Fibroblast of lung (primary cell): ENCODE data around the gene NTN3. TPM values are rescaled to one million over a fixed set of nuclear protein-coding genes. Genes with fewer than 3 reads are reported as not detected.

ENCODE experiments used
- DNase-seq, 2 donors: peaks; one replicate each; pipeline versions ENCODE4 v3.0.0 to v3.0.0-alpha.2; 2010; ENCODE audit warnings: low read depth in 2 of 2
- H2AFZ ChIP-seq: 2 replicates; pipeline ENCODE4 v1.5.1; 2012; ENCODE audit warnings: low read length, control low read depth, inconsistent platforms
- H3K27ac ChIP-seq: 2 replicates; pipeline ENCODE4 v1.5.1; 2011; ENCODE audit warnings: low read length, control low read depth; ENCODE audit not compliant: insufficient read depth
- H3K27me3 ChIP-seq: 2 replicates; pipeline ENCODE4 v1.5.1; 2011; ENCODE audit warnings: mild to moderate bottlenecking, low read length; ENCODE audit not compliant: control insufficient read depth, insufficient read depth
- H3K36me3 ChIP-seq: 2 replicates; pipeline ENCODE4 v1.5.1; 2011; ENCODE audit warnings: low read length; ENCODE audit not compliant: control insufficient read depth, insufficient read depth
- H3K4me1 ChIP-seq: 2 replicates; pipeline ENCODE4 v1.5.1; 2011; ENCODE audit warnings: low read length; ENCODE audit not compliant: control insufficient read depth, insufficient read depth; ENCODE audit errors: extremely low read depth
- H3K4me2 ChIP-seq: 2 replicates; pipeline ENCODE4 v1.5.1; 2011; ENCODE audit warnings: low read length, control low read depth; ENCODE audit not compliant: insufficient read depth; ENCODE audit errors: extremely low read depth
- H3K4me3 ChIP-seq, 4 experiments: fragments of 200-600 bp in 1 of 4; sonication (generic) in 1 of 4; replicated peaks in 1 of 4; 2 replicates each; pipeline ENCODE4 v1.5.1; 2011 to 2016; ENCODE audit warnings: low read length in 4 of 4, low read depth in 3 of 4, mild to moderate bottlenecking in 3 of 4, control low read depth in 2 of 4, inconsistent platforms in 1 of 4, mixed read lengths in 1 of 4; ENCODE audit not compliant: insufficient read depth in 1 of 4; ENCODE audit errors: control extremely low read depth in 1 of 4
- H3K79me2 ChIP-seq: 2 replicates; pipeline ENCODE4 v1.5.1; 2012; ENCODE audit warnings: mild to moderate bottlenecking, low read length, inconsistent platforms; ENCODE audit not compliant: control insufficient read depth, insufficient read depth
- H3K9ac ChIP-seq: 2 replicates; pipeline ENCODE4 v1.5.1; 2011; ENCODE audit warnings: mild to moderate bottlenecking, low read length, control low read depth; ENCODE audit not compliant: insufficient read depth
- H3K9me3 ChIP-seq: 2 replicates; pipeline ENCODE4 v1.5.1; 2012; ENCODE audit warnings: low read depth, low read length; ENCODE audit not compliant: control insufficient read depth, insufficient read depth
- H4K20me1 ChIP-seq: 2 replicates; pipeline ENCODE4 v1.5.1; 2011; ENCODE audit warnings: low read length; ENCODE audit not compliant: control insufficient read depth, insufficient read depth; ENCODE audit errors: extremely low read depth
- EZH2 ChIP-seq: IDR thresholded peaks from 2 replicates; pipeline ENCODE4 v1.5.1; 2012; ENCODE audit warnings: low read length, control low read depth, mild to moderate bottlenecking; ENCODE audit errors: missing control alignments
- polyA plus RNA-seq, 2 donors: library from polyadenylated mRNA; depleted of rRNA in 1 of 2; stranded (reverse) in 1 of 2; unstranded in 1 of 2; fragments of >200 nt; gene quantifications; 2 replicates each; pipeline ENCODE4 v1.2.1, GENCODE V29; 2011 to 2012; ENCODE audit warnings: missing spikeins in 1 of 2
- total RNA-seq: library from RNA; depleted of rRNA; stranded (reverse); fragments of >200 nt; gene quantifications from 2 replicates; pipeline ENCODE4 v1.2.1, GENCODE V29; 2014
- TF ChIP-seq, protein P1 (sequence below), 2 donors: IDR thresholded peaks in 1 of 2; conservative IDR thresholded peaks in 1 of 2; 1 replicate in 1 of 2; 2 replicates in 1 of 2; pipeline ENCODE4 v1.5.1; 2011 to 2012; ENCODE audit warnings: low read length in 2 of 2, control low read depth in 1 of 2, inconsistent platforms in 1 of 2, low read depth in 1 of 2, mild to moderate bottlenecking in 1 of 2

Gene NTN3
- total and polyA plus RNA-seq, 2 donors (not counting 1 experiment from before 2014, with no cell fraction given) = 0.08 to 2.1 TPM

GRCh38 chr16:2490190-2491105 lies 19.4 kb downstream of the NTN3 start:
- no peak overlapping the region for H3K4me2 ChIP-seq
- H3K4me3 ChIP-seq = no peak overlapping the region
- TF ChIP-seq, protein P1, sequence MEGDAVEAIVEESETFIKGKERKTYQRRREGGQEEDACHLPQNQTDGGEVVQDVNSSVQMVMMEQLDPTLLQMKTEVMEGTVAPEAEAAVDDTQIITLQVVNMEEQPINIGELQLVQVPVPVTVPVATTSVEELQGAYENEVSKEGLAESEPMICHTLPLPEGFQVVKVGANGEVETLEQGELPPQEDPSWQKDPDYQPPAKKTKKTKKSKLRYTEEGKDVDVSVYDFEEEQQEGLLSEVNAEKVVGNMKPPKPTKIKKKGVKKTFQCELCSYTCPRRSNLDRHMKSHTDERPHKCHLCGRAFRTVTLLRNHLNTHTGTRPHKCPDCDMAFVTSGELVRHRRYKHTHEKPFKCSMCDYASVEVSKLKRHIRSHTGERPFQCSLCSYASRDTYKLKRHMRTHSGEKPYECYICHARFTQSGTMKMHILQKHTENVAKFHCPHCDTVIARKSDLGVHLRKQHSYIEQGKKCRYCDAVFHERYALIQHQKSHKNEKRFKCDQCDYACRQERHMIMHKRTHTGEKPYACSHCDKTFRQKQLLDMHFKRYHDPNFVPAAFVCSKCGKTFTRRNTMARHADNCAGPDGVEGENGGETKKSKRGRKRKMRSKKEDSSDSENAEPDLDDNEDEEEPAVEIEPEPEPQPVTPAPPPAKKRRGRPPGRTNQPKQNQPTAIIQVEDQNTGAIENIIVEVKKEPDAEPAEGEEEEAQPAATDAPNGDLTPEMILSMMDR (conservative IDR thresholded peaks at IDR 0.05 in 1 of 2, IDR thresholded peaks at IDR 0.05 in 1 of 2; ENCODE audit: low read depth in 1 of 2, low read length in 2 of 2) = no peak
- no peak for TF ChIP-seq EZH2
- no peaks in the 10 kb centered on the region for H3K4me1 ChIP-seq
- H3K27ac ChIP-seq = no peak overlapping the region
- no peak overlapping the region for H3K9ac ChIP-seq
- no peaks in the 10 kb centered on the region for H4K20me1 ChIP-seq
- no peaks in the 10 kb centered on the region for H3K79me2 ChIP-seq
- H3K36me3 ChIP-seq = no peaks in the 10 kb centered on the region
- no peak for DNase-seq
- H2AFZ ChIP-seq = no peak overlapping the region
- H3K9me3 ChIP-seq = no peaks in the 10 kb centered on the region
- no peaks in the 10 kb centered on the region for H3K27me3 ChIP-seq

DNA sequence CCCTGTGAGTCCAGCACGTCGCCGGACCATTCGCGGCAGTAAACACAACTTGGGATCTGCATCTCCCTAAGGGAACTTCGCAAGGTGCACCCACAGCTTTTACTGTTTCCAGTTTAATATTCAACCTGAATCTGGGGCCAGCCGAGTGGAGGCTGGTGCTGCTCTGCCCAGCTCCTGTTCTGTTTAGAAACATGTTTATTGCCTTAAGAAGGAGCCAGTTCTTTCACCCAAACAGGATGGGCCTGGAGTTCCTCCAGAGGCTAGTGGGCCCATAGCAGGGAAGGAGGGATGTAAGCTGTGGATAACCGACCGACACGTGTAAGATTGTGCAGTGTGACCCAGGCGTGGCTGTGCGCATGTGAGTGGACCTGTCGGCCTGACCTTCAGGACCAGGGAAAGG lies 21.2 kb downstream of the NTN3 start:
- H3K9me3 ChIP-seq = no peaks in the 10 kb centered on the region
- no peak overlapping the region for H3K4me2 ChIP-seq
- no peaks in the 10 kb centered on the region for H3K27me3 ChIP-seq
- TF ChIP-seq EZH2 = no peak
- TF ChIP-seq, protein P1 (conservative IDR thresholded peaks at IDR 0.05 in 1 of 2, IDR thresholded peaks at IDR 0.05 in 1 of 2; ENCODE audit: low read depth in 1 of 2, low read length in 2 of 2) = no peak
- peaks cover 8% of the 10 kb centered on the region for H3K36me3 ChIP-seq
- H3K27ac ChIP-seq = no peak overlapping the region
- no peak overlapping the region for H3K9ac ChIP-seq
- peaks cover 3% of the 10 kb centered on the region for H3K4me1 ChIP-seq
- no peak overlapping the region for H2AFZ ChIP-seq
- DNase-seq = no peak
- no peak overlapping the region for H3K4me3 ChIP-seq
- no peaks in the 10 kb centered on the region for H4K20me1 ChIP-seq
- no peaks in the 10 kb centered on the region for H3K79me2 ChIP-seq

- Histone ChIP-seq H3K27ac (no peak overlapping the region), H3K79me2 (no peaks in the 10 kb centered on the region), H3K4me1 (peaks cover 6% of the 10 kb centered on the region), H3K4me2 (no peak overlapping the region), H3K27me3 (no peaks in the 10 kb centered on the region), H3K9me3 (no peaks in the 10 kb centered on the region), H4K20me1 (no peaks in the 10 kb centered on the region), H3K36me3 (peaks cover 10% of the 10 kb centered on the region), H3K4me3 (no peak overlapping the region), H3K9ac (no peak overlapping the region), H2AFZ (no peak overlapping the region)
- no peak for DNase-seq
- TF ChIP-seq, protein P1 (conservative IDR thresholded peaks at IDR 0.05 in 1 of 2, IDR thresholded peaks at IDR 0.05 in 1 of 2; ENCODE audit: low read depth in 1 of 2, low read length in 2 of 2) = no peak
- no peak for TF ChIP-seq EZH2
Observed at GRCh38 chr16:2493605-2494004, 22.5 kb downstream of the NTN3 start.
